Fibroblast of pulmonary artery (primary cell): ENCODE data around the gene LZTR1.

Experiments used
- DNase-seq: peaks from one replicate; pipeline ENCODE4 v3.0.0-alpha.2; 2010; ENCODE audit warnings: low read depth
- H3K4me3 ChIP-seq: replicated peaks from 2 replicates; pipeline ENCODE4 v1.5.1; 2011; ENCODE audit warnings: low read depth, mild to moderate bottlenecking, control low read depth, low read length, moderate library complexity
- CTCF ChIP-seq: IDR thresholded peaks from 2 replicates; pipeline ENCODE4 v1.5.1; 2011; ENCODE audit warnings: mild to moderate bottlenecking, control low read depth, low read length, inconsistent platforms; ENCODE audit errors: missing control alignments

LZTR1 gene

GRCh38 chr22:20957102-20957682 is 24.9 kb upstream of the LZTR1 start:
- peak overlapping the region; percentile 67 for H3K4me3 ChIP-seq
- no peak for DNase-seq
- TF ChIP-seq CTCF: no peak

GRCh38 chr22:20957683-20958431 is 24.2 kb upstream of the LZTR1 start:
- TF ChIP-seq CTCF: no peak
- no peak for DNase-seq
- peak overlapping the region; percentile 67 for H3K4me3 ChIP-seq

- no peak for DNase-seq
- H3K4me3 ChIP-seq: no peak overlapping the region
- TF ChIP-seq CTCF: no peak
Observed at GRCh38 chr22:20959578-20960461, 22.3 kb upstream of the LZTR1 start.

- no peak for TF ChIP-seq CTCF
- no peak for DNase-seq
- H3K4me3 ChIP-seq: no peak overlapping the region
Observed at GRCh38 chr22:20960609-20961008, 21.5 kb upstream of the LZTR1 start.

- no peak for DNase-seq
- TF ChIP-seq CTCF: no peak
- H3K4me3 ChIP-seq: no peak overlapping the region
Observed at GRCh38 chr22:20962491-20962945, 19.6 kb upstream of the LZTR1 start.

- no peak for TF ChIP-seq CTCF
- no peak overlapping the region for H3K4me3 ChIP-seq
- no peak for DNase-seq
Observed at GRCh38 chr22:20963201-20964052, 18.7 kb upstream of the LZTR1 start.
